H9 (cell line): ENCODE results near the gene APPL2. TPM values are rescaled to one million over a fixed set of nuclear protein-coding genes. Genes with fewer than 3 reads are reported as not detected.

Experiments used
- DNase-seq: peaks from one replicate; pipeline ENCODE4 v3.0.0-alpha.2; 2017
- H2AFZ ChIP-seq: one replicate; pipeline ENCODE4 v1.6.1; 2013; ENCODE audit warnings: mild to moderate bottlenecking, low read length, control low read depth, moderate library complexity
- H2AK5ac ChIP-seq: 2 replicates; pipeline ENCODE4 v1.6.1; 2013; ENCODE audit warnings: low read length, control low read depth, mixed read lengths; ENCODE audit not compliant: insufficient read length
- H2BK120ac ChIP-seq: one replicate; pipeline ENCODE4 v1.6.1; 2013; ENCODE audit warnings: low read depth, mild to moderate bottlenecking, low read length, control low read depth, inconsistent platforms; ENCODE audit not compliant: poor library complexity, severe bottlenecking
- H2BK12ac ChIP-seq: 2 replicates; pipeline ENCODE4 v1.6.1; 2013; ENCODE audit warnings: low read length, control low read depth, mixed read lengths, low read depth; ENCODE audit not compliant: insufficient read length
- H2BK15ac ChIP-seq: 2 replicates; pipeline ENCODE4 v1.6.1; 2013; ENCODE audit warnings: low read depth, low read length, control low read depth
- H2BK20ac ChIP-seq: one replicate; pipeline ENCODE4 v1.6.1; 2013; ENCODE audit warnings: low read depth, mild to moderate bottlenecking, low read length, control low read depth, inconsistent platforms; ENCODE audit not compliant: poor library complexity, severe bottlenecking
- H2BK5ac ChIP-seq: 2 replicates; pipeline ENCODE4 v1.6.1; 2013; ENCODE audit warnings: low read length, control low read depth, mixed read lengths; ENCODE audit not compliant: insufficient read length
- H3K14ac ChIP-seq: 2 replicates; pipeline ENCODE4 v1.6.1; 2013; ENCODE audit warnings: low read length, control low read depth; ENCODE audit not compliant: insufficient read depth
- H3K18ac ChIP-seq: 2 replicates; pipeline ENCODE4 v1.6.1; 2013; ENCODE audit warnings: low read depth, mild to moderate bottlenecking, mixed read lengths, low read length, control low read depth; ENCODE audit not compliant: insufficient read length
- H3K23ac ChIP-seq: 2 replicates; pipeline ENCODE4 v1.6.1; 2013; ENCODE audit warnings: low read length, control low read depth, mixed read lengths, low read depth; ENCODE audit not compliant: insufficient read length
- H3K23me2 ChIP-seq: 2 replicates; pipeline ENCODE4 v1.6.1; 2013; ENCODE audit warnings: low read depth, mild to moderate bottlenecking, mixed read lengths, low read length, control low read depth; ENCODE audit not compliant: insufficient read length, poor library complexity, severe bottlenecking
- H3K27ac ChIP-seq: 2 replicates; pipeline ENCODE4 v1.5.1; 2013; ENCODE audit warnings: low read length, control low read depth, mixed read lengths, low read depth; ENCODE audit not compliant: insufficient read length
- H3K27me3 ChIP-seq: 2 replicates; pipeline ENCODE4 v1.6.1; 2013; ENCODE audit warnings: low read length, control low read depth, inconsistent platforms; ENCODE audit not compliant: insufficient read depth
- H3K4ac ChIP-seq: 2 replicates; pipeline ENCODE4 v1.6.1; 2013; ENCODE audit warnings: low read depth, mild to moderate bottlenecking, control low read depth, inconsistent platforms, low read length, moderate library complexity
- H3K4me1 ChIP-seq: 2 replicates; pipeline ENCODE4 v1.6.1; 2013; ENCODE audit warnings: low read length, control low read depth, inconsistent platforms; ENCODE audit not compliant: insufficient read depth
- H3K4me2 ChIP-seq: 2 replicates; pipeline ENCODE4 v1.6.1; 2013; ENCODE audit warnings: low read length, control low read depth, mixed read lengths; ENCODE audit not compliant: insufficient read length, insufficient read depth
- H3K56ac ChIP-seq: 2 replicates; pipeline ENCODE4 v1.6.1; 2013; ENCODE audit warnings: low read depth, mild to moderate bottlenecking, mixed read lengths, low read length, control low read depth; ENCODE audit not compliant: insufficient read length
- H3K79me1 ChIP-seq: 2 replicates; pipeline ENCODE4 v1.6.1; 2013; ENCODE audit warnings: low read depth, mild to moderate bottlenecking, moderate library complexity, low read length, control low read depth, inconsistent platforms; ENCODE audit not compliant: insufficient read depth, poor library complexity, severe bottlenecking
- H3K79me2 ChIP-seq: 2 replicates; pipeline ENCODE4 v1.6.1; 2013; ENCODE audit warnings: low read length, control low read depth, inconsistent platforms; ENCODE audit not compliant: insufficient read depth
- H3K9ac ChIP-seq: 2 replicates; pipeline ENCODE4 v1.6.1; 2013; ENCODE audit warnings: low read length, control low read depth, mixed read lengths; ENCODE audit not compliant: insufficient read length; ENCODE audit errors: extremely low read depth
- H3K9me3 ChIP-seq: one replicate; pipeline ENCODE4 v1.6.1; 2013; ENCODE audit warnings: low read depth, low read length, inconsistent platforms; ENCODE audit not compliant: control insufficient read depth
- H3T11ph ChIP-seq: one replicate; pipeline ENCODE4 v1.6.1; 2013; ENCODE audit warnings: mild to moderate bottlenecking, low read length, control low read depth, inconsistent platforms
- H4K20me1 ChIP-seq: one replicate; pipeline ENCODE4 v1.6.1; 2013; ENCODE audit not compliant: control insufficient read depth, insufficient read length, insufficient read depth
- H4K5ac ChIP-seq: 2 replicates; pipeline ENCODE4 v1.6.1; 2013; ENCODE audit warnings: low read depth, mild to moderate bottlenecking, mixed read lengths, low read length, control low read depth; ENCODE audit not compliant: insufficient read length
- H4K8ac ChIP-seq: replicated peaks from 2 replicates; pipeline ENCODE4 v1.6.1; 2013; ENCODE audit warnings: low read length, control low read depth, mixed read lengths, low read depth; ENCODE audit not compliant: insufficient read length
- H4K91ac ChIP-seq: 2 replicates; pipeline ENCODE4 v1.6.1; 2013; ENCODE audit warnings: low read depth, mild to moderate bottlenecking, moderate library complexity, mixed read lengths, low read length, control low read depth; ENCODE audit not compliant: insufficient read length
- H3K27ac Mint-ChIP-seq, 3 experiments: 2 replicates in 2 of 3; 3 replicates in 1 of 3; pipeline ENCODE4 v1.8.0; 2020 to 2021; ENCODE audit warnings: mixed read lengths in 3 of 3, mild to moderate bottlenecking in 1 of 3, moderate library complexity in 1 of 3
- H3K27me3 Mint-ChIP-seq: 2 replicates; pipeline ENCODE4 v1.8.0; 2021; ENCODE audit warnings: low read depth, mild to moderate bottlenecking, moderate library complexity, mixed read lengths
- H3K36me3 Mint-ChIP-seq, 3 experiments: 2 replicates in 2 of 3; 3 replicates in 1 of 3; pipeline ENCODE4 v1.8.0; 2020 to 2021; ENCODE audit warnings: low read depth in 3 of 3, mixed read lengths in 3 of 3; ENCODE audit not compliant: insufficient read depth in 1 of 3
- H3K4me1 Mint-ChIP-seq, 2 experiments: 2 replicates each; pipeline ENCODE4 v1.8.0; 2020; ENCODE audit warnings: mixed read lengths in 2 of 2
- H3K4me3 Mint-ChIP-seq, 2 experiments: 2 replicates in 1 of 2; 3 replicates in 1 of 2; pipeline ENCODE4 v1.8.0; 2020 to 2021; ENCODE audit warnings: mild to moderate bottlenecking in 2 of 2, mixed read lengths in 2 of 2, moderate library complexity in 1 of 2
- H3K9me3 Mint-ChIP-seq, 2 experiments: 2 replicates in 1 of 2; 3 replicates in 1 of 2; pipeline ENCODE4 v1.8.0; 2020; ENCODE audit warnings: mild to moderate bottlenecking in 2 of 2, mixed read lengths in 2 of 2, moderate library complexity in 1 of 2
- CTCF ChIP-seq: fragments of 200-600 bp; sonication (generic); conservative IDR thresholded peaks from 3 replicates; pipeline ENCODE4 v1.8.0; 2021; ENCODE audit warnings: antibody characterized with exemption, mild to moderate bottlenecking
- WGBS: extraction: QIAGEN DNeasy Blood & Tissue Kit; methylation state at CpG from one replicate; pipeline ENCODE4 v1.1.7; 2013; ENCODE audit warnings: missing lambda C conversion rate, low lambda C conversion rate, mixed read lengths; ENCODE audit not compliant: insufficient read length; ENCODE audit errors: extremely low coverage; 5-methylcytosine and 5-hydroxymethylcytosine counted together
- total RNA-seq: library from RNA; stranded (reverse); gene quantifications from 2 replicates; pipeline ENCODE4 v1.2.1, GENCODE V29; 2021

Gene APPL2
- total RNA-seq, 1 experiment from 2014 or later: 18.5 TPM

- Histone ChIP-seq H4K5ac (no peak overlapping the region), H4K20me1 (no peaks in the 10 kb centered on the region), H3K9me3 (no peaks in the 10 kb centered on the region), H3K27me3 (no peaks in the 10 kb centered on the region), H3K56ac (no peak overlapping the region), H3K4ac (no peak overlapping the region), H3K23me2 (no peaks in the 10 kb centered on the region), H2AK5ac (no peak overlapping the region), H4K91ac (no peak overlapping the region), H3K79me1 (no peaks in the 10 kb centered on the region), H2BK15ac (no peak overlapping the region), H2BK120ac (no peak overlapping the region), H3K79me2 (no peaks in the 10 kb centered on the region), H2BK5ac (no peak overlapping the region), H2BK20ac (no peak overlapping the region), H4K8ac (no peak overlapping the region), H3T11ph (no peak overlapping the region), H2BK12ac (no peak overlapping the region), H3K4me1 (no peaks in the 10 kb centered on the region), H3K27ac (no peak overlapping the region), H3K23ac (no peak overlapping the region), H3K18ac (no peak overlapping the region), H3K9ac (no peak overlapping the region), H3K14ac (no peak overlapping the region), H2AFZ (no peak overlapping the region), H3K4me2 (no peak overlapping the region)
- H3K4me1 Mint-ChIP-seq: peaks cover 8 to 13% of the 10 kb centered on the region in 2 experiments
- H3K9me3 Mint-ChIP-seq: no peaks in the 10 kb centered on the region
- H3K4me3 Mint-ChIP-seq: no peak overlapping the region
- no peak for DNase-seq
- H3K36me3 Mint-ChIP-seq: no peaks in the 10 kb centered on the region
- H3K27me3 Mint-ChIP-seq: no peaks in the 10 kb centered on the region
- WGBS: no CpG with 5 or more reads among the region's 5 CpGs
- no peak for TF ChIP-seq CTCF
- H3K27ac Mint-ChIP-seq: no peak overlapping the region
These were observed 38.6 kb upstream of the APPL2 start for GRCh38 chr12:105274571-105274970.
